Stimulated activated naive CD4-positive, alpha-beta T cell (primary cell): ENCODE results near the gene ZG16.
"Not testable (repeated sequence)": the region's sequence is repeated elsewhere in the genome, so short reads cannot be mapped to it uniquely, and the experiment has no call there.

Experiments
- DNase-seq, 6 experiments: peaks; one replicate each; lab custom pipeline; 2025; lab: John Stamatoyannopoulos, UW

ZG16 gene

GRCh38 chr16:29748760-29749149 is 29.3 kb upstream of the ZG16 start:
- DNase-seq: not testable (repeated sequence)

- no peak for DNase-seq
Measured at GRCh38 chr16:29753516-29753915, 24.5 kb upstream of the ZG16 start.

GRCh38 chr16:29756654-29757053 is 21.4 kb upstream of the ZG16 start:
- DNase-seq: peak; percentile 14 to 68 (median 48)

- not testable (repeated sequence) for DNase-seq
Measured at GRCh38 chr16:29757086-29757485, 21.0 kb upstream of the ZG16 start.

- DNase-seq: no peak
Measured at GRCh38 chr16:29757950-29758466, 20.0 kb upstream of the ZG16 start.

- DNase-seq: no peak
Measured at GRCh38 chr16:29760567-29761279, 17.3 kb upstream of the ZG16 start.

GRCh38 chr16:29761280-29761651 is 16.8 kb upstream of the ZG16 start:
- DNase-seq: not testable (repeated sequence)

GRCh38 chr16:29761882-29762281 is 16.2 kb upstream of the ZG16 start:
- no peak for DNase-seq

- no peak for DNase-seq
Measured at GRCh38 chr16:29763326-29763725, 14.7 kb upstream of the ZG16 start.

GRCh38 chr16:29765167-29766032 is 12.7 kb upstream of the ZG16 start:
- no peak for DNase-seq

- DNase-seq: no peak
Measured at GRCh38 chr16:29766571-29766970, 11.5 kb upstream of the ZG16 start.

GRCh38 chr16:29767062-29767461 is 11.0 kb upstream of the ZG16 start:
- no peak for DNase-seq

GRCh38 chr16:29769507-29769906 is 8.5 kb upstream of the ZG16 start:
- no peak for DNase-seq

GRCh38 chr16:29770250-29770929 is 7.7 kb upstream of the ZG16 start:
- no peak for DNase-seq

- not testable (repeated sequence) for DNase-seq
Measured at GRCh38 chr16:29772330-29772729, 5.7 kb upstream of the ZG16 start.

GRCh38 chr16:29774730-29775129 is 3.3 kb upstream of the ZG16 start:
- DNase-seq: no peak

- no peak for DNase-seq
Measured at GRCh38 chr16:29775742-29776408, 2.2 kb upstream of the ZG16 start.

- no peak for DNase-seq
Measured at GRCh38 chr16:29779474-29779873, 1.4 kb downstream of the ZG16 start.

- not testable (repeated sequence) for DNase-seq
Measured at GRCh38 chr16:29783094-29783953, 5.3 kb downstream of the ZG16 start.

- peak in 3 of 6 experiments; percentile 19 to 46 (median 21) for DNase-seq
Measured at GRCh38 chr16:29784157-29784556, 6.1 kb downstream of the ZG16 start.
